Fibroblast of skin of right quadriceps (primary cell): Measurements from ENCODE around the gene KLC4.
"Not testable (repeated sequence)": the region's sequence is repeated elsewhere in the genome, so short reads cannot be mapped to it uniquely, and the experiment has no call there.

Source experiments
- DNase-seq: peaks from one replicate; pipeline ENCODE4 v3.0.0-alpha.2; 2013

KLC4 gene

GRCh38 chr6:43037197-43037596, 22.2 kb upstream of the KLC4 start:
- DNase-seq = no peak

- DNase-seq = no peak
These were observed 21.7 kb upstream of the KLC4 start for GRCh38 chr6:43037706-43038105.

- no peak for DNase-seq
These were observed 20.7 kb upstream of the KLC4 start for GRCh38 chr6:43038727-43039126.

- no peak for DNase-seq
These were observed 18.7 kb upstream of the KLC4 start for GRCh38 chr6:43040542-43041257.

- not testable (repeated sequence) for DNase-seq
These were observed 18.0 kb upstream of the KLC4 start for GRCh38 chr6:43041475-43041874.

- DNase-seq = no peak
These were observed 16.1 kb upstream of the KLC4 start for GRCh38 chr6:43043310-43043709.

- DNase-seq = no peak
These were observed 14.0 kb upstream of the KLC4 start for GRCh38 chr6:43045371-43045930.

GRCh38 chr6:43047998-43048397, 11.4 kb upstream of the KLC4 start:
- no peak for DNase-seq

- no peak for DNase-seq
These were observed 8.4 kb upstream of the KLC4 start for GRCh38 chr6:43050981-43051380.

- no peak for DNase-seq
These were observed 7.1 kb upstream of the KLC4 start for GRCh38 chr6:43052225-43052841.

- DNase-seq = peak; percentile 34
These were observed 6.4 kb upstream of the KLC4 start for GRCh38 chr6:43052842-43053544.

- peak; percentile 97 for DNase-seq
These were observed 5.8 kb upstream of the KLC4 start, which contains the start of gene CUL7 for GRCh38 chr6:43053545-43054205. TSS of gene CUL7 (minus strand) at chr6:43053851. CDS start at chr6:43052788, 1,063 bp downstream.

GRCh38 chr6:43054206-43054943, 5.1 kb upstream of the KLC4 start:
- no peak for DNase-seq

GRCh38 chr6:43055966-43056365, 3.5 kb upstream of the KLC4 start:
- no peak for DNase-seq

GRCh38 chr6:43058531-43058930, 900 bp upstream of the KLC4 start:
- DNase-seq = no peak

- DNase-seq = no peak
These were observed 763 bp downstream of the KLC4 start for GRCh38 chr6:43060034-43060754.

- DNase-seq = no peak
These were observed 1.6 kb downstream of the KLC4 start for GRCh38 chr6:43060755-43061633.

GRCh38 chr6:43061861-43062260, 2.4 kb downstream of the KLC4 start:
- DNase-seq = no peak

- no peak for DNase-seq
These were observed 3.4 kb downstream of the KLC4 start for GRCh38 chr6:43062818-43063217.

- peak; percentile 71 for DNase-seq
These were observed 10.7 kb downstream of the KLC4 start for GRCh38 chr6:43070028-43070632.
